DOHH2 (cell line): ENCODE results near the gene DONSON.

Experiments
- CTCF ChIP-seq: fragments of 200-600 bp; sonication (generic); IDR thresholded peaks from one replicate; pipeline ENCODE4 v1.5.1; 2014; ENCODE audit warnings: antibody characterized with exemption, mild to moderate bottlenecking, low read depth, low read length; ENCODE audit not compliant: poor library complexity, severe bottlenecking
- EZH2phosphoT487 ChIP-seq: fragments of 200-600 bp; sonication (generic); IDR thresholded peaks from 2 replicates; pipeline ENCODE4 v1.6.1; 2017; ENCODE audit warnings: borderline replicate concordance, mild to moderate bottlenecking, antibody characterized with exemption, low read length, moderate library complexity, mixed read lengths

GRCh38 chr21:33546086-33546485 is 42.4 kb downstream of the DONSON start:
- TF ChIP-seq CTCF (no peak), EZH2phosphoT487 (no peak)
